Loucy (cell line): ENCODE results near the gene ENPP5.

Experiments
- EZH2phosphoT487 ChIP-seq: fragments of 200-600 bp; IDR thresholded peaks from 2 replicates; pipeline ENCODE4 v1.6.1; 2018; ENCODE audit warnings: antibody characterized with exemption, mild to moderate bottlenecking, moderate library complexity, borderline replicate concordance
- TF ChIP-seq, protein P1 (sequence below): fragments of 200-600 bp; sonication (generic); conservative IDR thresholded peaks from 2 replicates; pipeline ENCODE4 v1.5.1; 2014; ENCODE audit warnings: mild to moderate bottlenecking, antibody characterized with exemption, low read length

DNA sequence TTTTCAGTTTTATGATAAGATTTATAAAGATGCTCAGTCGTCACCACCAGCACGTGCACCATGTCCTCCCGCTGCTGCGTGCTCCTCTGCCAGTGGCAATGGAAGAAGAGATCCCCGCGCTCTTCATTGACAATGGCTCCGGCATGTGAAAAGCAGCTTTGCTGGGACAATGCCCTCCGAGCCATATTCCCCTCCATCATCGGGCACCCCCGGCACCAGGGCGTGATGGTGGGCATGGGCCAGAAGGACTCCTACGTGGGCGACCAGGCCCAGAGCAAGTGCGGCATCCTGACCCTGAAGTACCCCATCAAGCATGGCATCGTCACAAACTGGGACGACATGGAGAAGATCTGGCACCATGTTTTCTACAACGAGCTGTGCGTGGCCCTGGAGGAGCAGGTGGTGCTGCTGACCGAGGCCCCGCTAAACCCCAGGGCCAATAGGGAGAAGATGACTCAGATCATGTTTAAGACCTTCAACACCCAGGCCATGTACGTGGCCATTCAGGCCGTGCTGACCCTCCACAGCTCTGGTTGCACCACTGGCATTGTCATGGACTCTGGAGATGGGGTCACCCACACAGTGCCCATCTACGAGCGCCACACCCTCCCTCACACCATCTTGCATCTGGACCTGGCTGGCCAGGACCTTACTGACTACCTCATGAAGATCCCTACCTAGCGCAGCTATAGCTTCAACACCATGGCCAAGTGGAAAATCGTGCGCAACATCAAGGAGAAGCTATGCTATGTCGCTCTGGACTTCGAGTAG lies 34.3 kb upstream of the ENPP5 start:
- TF ChIP-seq, protein P1, sequence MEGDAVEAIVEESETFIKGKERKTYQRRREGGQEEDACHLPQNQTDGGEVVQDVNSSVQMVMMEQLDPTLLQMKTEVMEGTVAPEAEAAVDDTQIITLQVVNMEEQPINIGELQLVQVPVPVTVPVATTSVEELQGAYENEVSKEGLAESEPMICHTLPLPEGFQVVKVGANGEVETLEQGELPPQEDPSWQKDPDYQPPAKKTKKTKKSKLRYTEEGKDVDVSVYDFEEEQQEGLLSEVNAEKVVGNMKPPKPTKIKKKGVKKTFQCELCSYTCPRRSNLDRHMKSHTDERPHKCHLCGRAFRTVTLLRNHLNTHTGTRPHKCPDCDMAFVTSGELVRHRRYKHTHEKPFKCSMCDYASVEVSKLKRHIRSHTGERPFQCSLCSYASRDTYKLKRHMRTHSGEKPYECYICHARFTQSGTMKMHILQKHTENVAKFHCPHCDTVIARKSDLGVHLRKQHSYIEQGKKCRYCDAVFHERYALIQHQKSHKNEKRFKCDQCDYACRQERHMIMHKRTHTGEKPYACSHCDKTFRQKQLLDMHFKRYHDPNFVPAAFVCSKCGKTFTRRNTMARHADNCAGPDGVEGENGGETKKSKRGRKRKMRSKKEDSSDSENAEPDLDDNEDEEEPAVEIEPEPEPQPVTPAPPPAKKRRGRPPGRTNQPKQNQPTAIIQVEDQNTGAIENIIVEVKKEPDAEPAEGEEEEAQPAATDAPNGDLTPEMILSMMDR = no peak
- no peak for TF ChIP-seq EZH2phosphoT487
